CD4-positive, alpha-beta T cell treated with Interleukin-12 subunit alpha and Interleukin-12 subunit beta, for 1 hour (primary cell): ENCODE measurements around the gene UBE2G2.
A peak's percentile ranks its signal among the peaks of the same experiment; 100 is the strongest.

Experiments
- DNase-seq: peaks from one replicate; pipeline ENCODE4 v3.0.0-alpha.2; 2020

The UBE2G2 gene

GRCh38 chr21:44723177-44724131, 78.2 kb downstream of the UBE2G2 start:
- peak; percentile 37 for DNase-seq

- no peak for DNase-seq
These were observed 78.9 kb downstream of the UBE2G2 start for GRCh38 chr21:44722731-44723130.

DNA sequence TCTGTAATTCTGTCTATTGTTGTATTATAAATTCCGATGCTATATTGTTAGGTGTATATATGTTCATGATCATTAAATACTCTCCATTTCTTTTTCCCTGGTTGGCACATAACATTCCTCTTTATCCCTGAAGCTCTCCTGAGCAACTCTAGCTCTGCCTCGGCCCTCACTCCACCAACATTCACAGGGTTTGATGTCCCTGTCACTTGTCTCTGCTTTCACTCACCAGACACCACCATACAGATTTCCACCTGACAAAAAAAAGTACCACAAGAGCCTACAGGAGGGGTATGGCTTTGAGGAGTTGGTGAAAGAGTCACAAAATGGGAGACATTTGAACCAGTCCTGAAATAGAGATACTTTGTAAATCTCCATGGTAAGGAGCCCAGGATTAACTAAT, 81.5 kb downstream of the UBE2G2 start:
- DNase-seq, result no peak
